Measurements from ENCODE around the gene GP1BB.

DNA sequence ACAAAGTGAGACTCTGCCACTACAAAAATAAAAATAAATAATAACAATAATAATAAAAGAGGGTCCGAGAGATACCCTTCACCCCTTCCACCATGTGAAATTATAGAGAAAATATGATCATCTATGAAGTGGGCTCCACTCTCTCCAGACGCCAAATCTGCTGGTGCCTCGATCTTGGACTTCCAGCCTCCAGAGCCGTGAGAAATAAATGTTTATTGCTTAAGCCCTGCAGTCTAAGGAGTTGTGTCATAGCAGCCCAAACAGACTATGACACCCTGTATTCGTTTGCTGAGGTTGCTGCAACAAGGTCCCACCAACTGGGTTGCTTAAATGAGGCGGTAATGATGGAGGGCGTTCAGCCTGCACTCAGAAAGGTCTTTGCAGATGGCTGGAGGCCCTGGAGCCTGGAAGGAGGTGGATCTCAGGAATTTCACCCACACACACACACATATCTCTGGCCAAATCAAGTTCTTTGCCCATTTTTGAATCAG is 16.6 kb upstream of the GP1BB start:
- TF ChIP-seq POLR2A (IDR thresholded peaks at IDR 0.05; ENCODE audit: low read length) (no peak), GATA1 (IDR thresholded peaks at IDR 0.05; ENCODE audit: low read depth, low read length) (no peak)
